ENCODE results near the gene WSCD1. TPM values are rescaled to one million over a fixed set of nuclear protein-coding genes. Genes with fewer than 3 reads are reported as not detected.

Gene WSCD1
- total and polyA plus RNA-seq, 12 donors: 2.1 to 17.9 (median 8.7) TPM

- Histone ChIP-seq H3K27ac (no peak overlapping the region), H3K9me3 (replicated peaks in 1 of 3) (no peaks in the 10 kb centered on the region), H3K4me1 (replicated peaks in 1 of 2) (no peaks in the 10 kb centered on the region), H3K27me3 (peaks cover 5% of the 10 kb centered on the region), H3K4me3 (no peak overlapping the region), H3K36me3 (replicated peaks in 1 of 2) (no peaks in the 10 kb centered on the region)
- intact Hi-C loops (cut with DNase I): no loop called here
- DNase-seq: no peak
- TF ChIP-seq POLR2A (IDR thresholded peaks at IDR 0.05): no peak
- TF ChIP-seq CTCF (IDR thresholded peaks at IDR 0.05): no peak
- 89 to 91% (median 89%) methylated on average over 6 of the region's 6 CpGs for WGBS, 4 donors
These were observed 25.9 kb upstream of the WSCD1 start for GRCh38 chr17:6044261-6044660.

GRCh38 chr17:6045621-6046357 is 24.4 kb upstream of the WSCD1 start:
- Histone ChIP-seq H3K9me3 (replicated peaks in 1 of 3) (no peaks in the 10 kb centered on the region), H3K36me3 (replicated peaks in 1 of 2) (no peaks in the 10 kb centered on the region), H3K27me3 (peaks cover 3% of the 10 kb centered on the region), H3K4me1 (replicated peaks in 1 of 2) (no peaks in the 10 kb centered on the region), H3K4me3 (no peak overlapping the region), H3K27ac (no peak overlapping the region)
- intact Hi-C loops (cut with DNase I): no loop called here
- WGBS, 4 donors: 77 to 89% (median 86%) methylated on average over 6 of the region's 6 CpGs
- no peak for DNase-seq
- TF ChIP-seq CTCF (IDR thresholded peaks at IDR 0.05): no peak
- TF ChIP-seq POLR2A (IDR thresholded peaks at IDR 0.05): no peak

GRCh38 chr17:6046431-6046830 is 23.7 kb upstream of the WSCD1 start:
- no peaks in the 10 kb centered on the region for H3K9me3 ChIP-seq (replicated peaks in 1 of 3)
- intact Hi-C loops (cut with DNase I): no loop called here
- WGBS, 4 donors: 63 to 84% (median 79%) methylated on average over 3 to 4 of the region's 4 CpGs
- H3K36me3 ChIP-seq (replicated peaks in 1 of 2): no peaks in the 10 kb centered on the region
- TF ChIP-seq CTCF (IDR thresholded peaks at IDR 0.05) (no peak), POLR2A (IDR thresholded peaks at IDR 0.05) (no peak)
- H3K27ac ChIP-seq: no peak overlapping the region
- DNase-seq: no peak
- H3K4me1 ChIP-seq (replicated peaks in 1 of 2): no peaks in the 10 kb centered on the region
- H3K4me3 ChIP-seq: no peak overlapping the region
- no peaks in the 10 kb centered on the region for H3K27me3 ChIP-seq

- Histone ChIP-seq H3K4me1 (replicated peaks in 1 of 2) (no peaks in the 10 kb centered on the region), H3K9me3 (replicated peaks in 1 of 3) (no peaks in the 10 kb centered on the region), H3K27me3 (no peaks in the 10 kb centered on the region), H3K4me3 (no peak overlapping the region), H3K27ac (no peak overlapping the region), H3K36me3 (replicated peaks in 1 of 2) (no peaks in the 10 kb centered on the region)
- intact Hi-C loops (cut with DNase I): no loop called here
- no peak for TF ChIP-seq POLR2A (IDR thresholded peaks at IDR 0.05)
- TF ChIP-seq CTCF (IDR thresholded peaks at IDR 0.05): no peak
- DNase-seq: no peak
- WGBS, 4 donors: 59 to 83% (median 73%) methylated on average over 1 of the region's 1 CpG
These were observed 23.2 kb upstream of the WSCD1 start for GRCh38 chr17:6046931-6047330.

All from adrenal gland (tissue), 12 donors.